ENCODE data around the gene ARVCF.

Gene ARVCF

DNA sequence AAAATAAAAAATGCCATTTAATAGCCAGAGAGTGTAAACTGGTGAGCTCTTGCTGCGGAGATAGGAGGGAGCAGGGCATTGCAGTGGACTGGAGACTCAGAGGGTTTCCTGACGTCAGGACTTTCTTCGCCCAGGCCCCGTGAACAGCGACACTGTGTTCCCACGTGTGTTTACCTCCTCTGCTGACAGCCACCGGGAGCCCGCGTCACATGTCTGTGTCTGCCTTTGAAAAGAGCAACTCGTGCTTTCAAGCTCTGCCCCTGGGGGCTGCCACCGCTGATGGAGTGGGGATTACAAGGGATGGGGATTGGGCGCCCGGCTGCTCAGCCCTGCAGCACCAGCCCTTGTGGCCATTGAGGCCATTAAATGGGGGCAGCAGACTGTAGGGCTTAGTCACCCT is 7.6 kb upstream of the ARVCF start (continued):
- TF ChIP-seq ZBTB20 (tag by site-specific recombination; IDR thresholded peaks at IDR 0.05) (no peak), FEZF1 (tag by site-specific recombination; IDR thresholded peaks at IDR 0.05) (no peak), ZNF701 (tag by site-specific recombination; IDR thresholded peaks at IDR 0.05) (no peak), SCRT1 (tag by site-specific recombination; IDR thresholded peaks at IDR 0.05; ENCODE audit: borderline replicate concordance) (no peak), ZNF16 (tag by site-specific recombination; IDR thresholded peaks at IDR 0.05; ENCODE audit: low read depth) (no peak)

DNA sequence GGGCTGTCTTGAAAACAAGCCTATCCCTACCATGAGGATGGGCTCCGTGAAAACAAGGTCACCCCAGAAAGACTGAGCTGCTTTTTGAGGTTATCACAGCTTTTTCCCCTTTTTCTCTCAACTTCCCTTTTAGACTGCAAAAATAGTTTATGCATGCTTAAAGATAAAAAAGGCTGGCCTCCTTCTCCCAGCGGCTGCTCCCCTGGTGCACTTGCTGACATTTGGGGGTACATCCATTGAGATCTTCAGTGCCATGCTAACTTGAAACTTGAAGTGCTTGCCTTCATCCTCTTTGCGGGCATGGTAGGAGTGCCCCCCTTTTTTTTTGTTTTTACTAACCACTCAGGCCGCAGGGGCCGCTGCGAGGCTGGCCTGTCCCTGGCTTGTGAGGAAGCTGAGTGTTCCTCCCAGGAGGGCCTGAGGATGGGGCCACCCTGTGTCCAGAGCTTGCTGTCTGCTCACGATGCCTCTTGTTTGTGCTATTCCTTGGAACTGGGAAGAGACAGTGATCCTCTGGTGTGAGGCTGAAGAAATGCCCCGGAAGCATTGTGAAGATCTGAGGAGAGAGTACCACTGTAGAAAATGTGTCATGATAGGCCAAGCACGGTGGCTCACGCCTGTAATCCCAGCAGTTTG is 6.5 kb upstream of the ARVCF start:
- TF ChIP-seq ZNF585B (tag by site-specific recombination; IDR thresholded peaks at IDR 0.05) (no peak), ZNF350 (tag by site-specific recombination; IDR thresholded peaks at IDR 0.05) (no peak), ZNF19 (tag by site-specific recombination; IDR thresholded peaks at IDR 0.05; ENCODE audit: low read depth) (no peak), FEZF1 (tag by site-specific recombination; IDR thresholded peaks at IDR 0.05) (no peak), ZSCAN23 (tag by site-specific recombination; IDR thresholded peaks at IDR 0.05) (no peak)
- Histone ChIP-seq H3K4me1 (ENCODE audit: control insufficient read depth, insufficient read depth, low read length) (no peaks in the 10 kb centered on the region), H3K36me3 (ENCODE audit: control insufficient read depth in 2 of 2, insufficient read depth in 1 of 2, low read length in 2 of 2) (no peaks in the 10 kb centered on the region), H3K9me3 (ENCODE audit: control insufficient read depth, insufficient read depth, low read depth, low read length) (no peaks in the 10 kb centered on the region), H3K27ac (ENCODE audit: extremely low read depth, low read depth, low read length) (no peak overlapping the region), H3K4me3 (ENCODE audit: low read depth, low read length) (no peak overlapping the region)
- POLR2A ChIA-PET = interaction anchor here (1.0 to 1.4 kb wide), 2 partner anchors 20 to 48 kb away, joined by 3 read pairs; no protein-coding TSS in a partner anchor
- CTCF ChIA-PET = interaction anchor here (0.6 to 1.6 kb wide), 5 partner anchors 9 to 112 kb away, joined by 3 to 8 read pairs (median 4); no protein-coding TSS in a partner anchor

GRCh38 chr22:20022231-20022977 is 5.8 kb upstream of the ARVCF start:
- CTCF ChIA-PET = interaction anchor here (0.6 to 2.0 kb wide), 6 partner anchors 8 to 113 kb away, joined by 3 to 8 read pairs (median 4); no protein-coding TSS in a partner anchor
- TF ChIP-seq ZNF394 (tag by site-specific recombination; IDR thresholded peaks at IDR 0.05; ENCODE audit: borderline replicate concordance) = no peak
- TF ChIP-seq ZNF175 (tag by site-specific recombination; IDR thresholded peaks at IDR 0.05) = no peak
- TF ChIP-seq ZNF121 (tag by site-specific recombination; IDR thresholded peaks at IDR 0.05) = no peak
- no peak for TF ChIP-seq ZNF239 (tag by site-specific recombination; IDR thresholded peaks at IDR 0.05)
- TF ChIP-seq TCF7L2 (IDR thresholded peaks at IDR 0.05; ENCODE audit: borderline replicate concordance, low read depth, low read length) = no peak
- POLR2A ChIA-PET = interaction anchor here (0.6 to 1.4 kb wide), 5 partner anchors 20 to 81 kb away, joined by 3 to 5 read pairs (median 3); partner anchors contain the start of genes COMT and TXNRD2
- no peaks in the 10 kb centered on the region for H3K9me3 ChIP-seq (ENCODE audit: control insufficient read depth, insufficient read depth, low read depth, low read length)
- H3K36me3 ChIP-seq (ENCODE audit: control insufficient read depth in 2 of 2, insufficient read depth in 1 of 2, low read length in 2 of 2) = no peaks in the 10 kb centered on the region
- H3K4me3 ChIP-seq (ENCODE audit: low read depth, low read length) = no peak overlapping the region
- no peaks in the 10 kb centered on the region for H3K4me1 ChIP-seq (ENCODE audit: control insufficient read depth, insufficient read depth, low read length)
- no peak overlapping the region for H3K27ac ChIP-seq (ENCODE audit: extremely low read depth, low read depth, low read length)

- Histone ChIP-seq H3K4me1 (ENCODE audit: control insufficient read depth, insufficient read depth, low read length) (no peaks in the 10 kb centered on the region), H3K27ac (ENCODE audit: extremely low read depth, low read depth, low read length) (no peak overlapping the region; the same call in 1 of the 2 replicates), H3K9me3 (ENCODE audit: control insufficient read depth, insufficient read depth, low read depth, low read length) (no peaks in the 10 kb centered on the region), H3K4me3 (ENCODE audit: low read depth, low read length) (peak overlapping the region; percentile 90), H3K36me3 (ENCODE audit: control insufficient read depth in 2 of 2, insufficient read depth in 1 of 2, low read length in 2 of 2) (no peaks in the 10 kb centered on the region)
- CTCF ChIA-PET = interaction anchor here (0.6 to 2.0 kb wide), 3 partner anchors 10 to 50 kb away, joined by 5 to 8 read pairs (median 7); no protein-coding TSS in a partner anchor
- POLR2A ChIA-PET = interaction anchor here (0.6 to 1.4 kb wide), 8 partner anchors 21 to 227 kb away, joined by 3 to 7 read pairs (median 3); partner anchors contain the start of genes COMT, DGCR8 and TXNRD2
- TF ChIP-seq KLF9 (tag by site-specific recombination; IDR thresholded peaks at IDR 0.05; ENCODE audit: low read depth) (0 out of 2 replicates have a peak, but pooled peaks have one; percentile 8), ZSCAN30 (tag by site-specific recombination; IDR thresholded peaks at IDR 0.05) (0 out of 2 replicates have a peak, but pooled peaks have one; percentile 9), ZNF501 (tag by site-specific recombination; IDR thresholded peaks at IDR 0.05) (no peak), ZEB2 (tag by site-specific recombination; IDR thresholded peaks at IDR 0.05) (0 out of 2 replicates have a peak, but pooled peaks have one; percentile 12), ZNF600 (tag by site-specific recombination; IDR thresholded peaks at IDR 0.05) (0 out of 2 replicates have a peak, but pooled peaks have one; percentile 33), ZIC2 (tag by site-specific recombination; IDR thresholded peaks at IDR 0.05) (peak; percentile 75), ZNF202 (tag by site-specific recombination; IDR thresholded peaks at IDR 0.05; ENCODE audit: borderline replicate concordance) (no peak), ZBTB17 (tag by site-specific recombination; IDR thresholded peaks at IDR 0.05) (0 out of 2 replicates have a peak, but pooled peaks have one; percentile 13), ZBTB48 (tag by site-specific recombination; IDR thresholded peaks at IDR 0.05) (peak; percentile 62; the same call in 1 of the 2 replicates), ZNF266 (tag by site-specific recombination; IDR thresholded peaks at IDR 0.05; ENCODE audit: low read depth) (0 out of 2 replicates have a peak, but pooled peaks have one; percentile 2), HOXD13 (CRISPR knock-in tag; IDR thresholded peaks at IDR 0.05; ENCODE audit: borderline replicate concordance) (0 out of 2 replicates have a peak, but pooled peaks have one; percentile 42)
- TF ChIP-seq, protein P1, sequence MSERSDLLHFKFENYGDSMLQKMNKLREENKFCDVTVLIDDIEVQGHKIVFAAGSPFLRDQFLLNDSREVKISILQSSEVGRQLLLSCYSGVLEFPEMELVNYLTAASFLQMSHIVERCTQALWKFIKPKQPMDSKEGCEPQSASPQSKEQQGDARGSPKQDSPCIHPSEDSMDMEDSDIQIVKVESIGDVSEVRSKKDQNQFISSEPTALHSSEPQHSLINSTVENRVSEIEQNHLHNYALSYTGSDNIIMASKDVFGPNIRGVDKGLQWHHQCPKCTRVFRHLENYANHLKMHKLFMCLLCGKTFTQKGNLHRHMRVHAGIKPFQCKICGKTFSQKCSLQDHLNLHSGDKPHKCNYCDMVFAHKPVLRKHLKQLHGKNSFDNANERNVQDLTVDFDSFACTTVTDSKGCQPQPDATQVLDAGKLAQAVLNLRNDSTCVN (tag by site-specific recombination; optimal IDR thresholded peaks at IDR 0.05) = peak; percentile 66
Measured at GRCh38 chr22:20021196-20022181, 4.9 kb upstream of the ARVCF start.
